Measurements from ENCODE around the gene NUDT15. TPM values are rescaled to one million over a fixed set of nuclear protein-coding genes. Genes with fewer than 3 reads are reported as not detected.

The NUDT15 gene
- total RNA-seq, 4 donors from 2014 or later = 12.8 to 19.0 (median 15.9) TPM

- TF ChIP-seq POLR2A (IDR thresholded peaks at IDR 0.05) (peak in 1 of 2 donors; percentile 79), CTCF (IDR thresholded peaks at IDR 0.05) (peak; percentile 99)
- H3K9me3 ChIP-seq = no peaks in the 10 kb centered on the region
- 11 to 21% methylated on average over 28 to 42 of the region's 54 CpGs for WGBS, 2 donors
- H3K4me3 ChIP-seq (replicated peaks in 1 of 3) = peak within 1 kb of the TSS; percentile 81 to 95 (median 90)
- peak within 1 kb of the TSS; percentile 30 to 85 (median 61) for H3K27ac ChIP-seq
- peak; percentile 92 to 96 for DNase-seq
- H3K36me3 ChIP-seq = no peaks in the 10 kb centered on the region
- no peaks in the 10 kb centered on the region for H3K27me3 ChIP-seq
- intact Hi-C loops (cut with DNase I) = loop anchor here (10.0 kb wide), 1 partner anchor 210 kb away; the partner anchor contains the start of gene RB1
- peaks cover 10 to 15% of the 10 kb centered on the region in 2 donors for H3K4me1 ChIP-seq
Observed at GRCh38 chr13:48094781-48095502, 57.4 kb downstream of the NUDT15 start, which contains the start of gene MED4. Gene MED4, minus strand, starts transcription at chr13:48095104. Its CDS starts 26 bp downstream, at chr13:48095078.

DNA sequence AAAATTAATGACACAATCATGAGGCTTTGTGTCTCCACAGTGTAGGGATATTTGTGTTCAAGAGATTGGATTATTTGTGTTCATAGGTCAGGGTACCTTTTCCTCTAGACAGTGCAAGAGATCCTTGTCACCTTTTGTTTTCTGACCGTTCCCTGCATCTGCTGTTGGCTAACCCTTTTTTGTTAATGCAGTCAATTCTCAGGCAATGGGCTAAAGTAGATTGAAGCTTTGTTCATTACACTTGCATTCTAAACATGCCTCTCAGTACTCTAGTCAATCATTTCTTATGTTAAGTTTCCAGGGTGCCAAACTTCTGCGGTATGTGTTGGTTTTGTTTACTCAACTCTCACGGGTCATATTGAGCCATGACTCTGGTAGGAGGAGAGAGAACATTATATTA, 59.1 kb downstream of the NUDT15 start:
- no peak overlapping the region for H3K4me3 ChIP-seq (replicated peaks in 1 of 3)
- TF ChIP-seq CTCF (IDR thresholded peaks at IDR 0.05) (no peak), POLR2A (IDR thresholded peaks at IDR 0.05) (no peak)
- no peaks in the 10 kb centered on the region for H3K36me3 ChIP-seq
- no peaks in the 10 kb centered on the region for H3K27me3 ChIP-seq
- H3K9me3 ChIP-seq = no peaks in the 10 kb centered on the region
- H3K4me1 ChIP-seq = peaks cover 10 to 15% of the 10 kb centered on the region in 2 donors
- intact Hi-C loops (cut with DNase I) = loop anchor here (10.0 kb wide), 1 partner anchor 208 kb away; the partner anchor contains the start of gene RB1
- no peak for DNase-seq
- H3K27ac ChIP-seq = no peak overlapping the region
- WGBS, 2 donors = 58 to 65% methylated on average over 3 of the region's 3 CpGs

Other genes with a start within 250 kb of the NUDT15 start
- 10 to 100 TPM; 51.7 to 81.6 (median 57.4) TPM for gene SUCLA2, start 36.5 kb upstream of the NUDT15 start, total RNA-seq
- 10 to 100 TPM; 32.8 to 36.8 (median 34.5) TPM for gene MED4, start 57.4 kb downstream of the NUDT15 start, total RNA-seq
- 100 to 1,000 TPM; 550 to 716 (median 624) TPM for gene ITM2B, start 195.5 kb downstream of the NUDT15 start, total RNA-seq

Measured in thyroid gland (tissue), 4 donors.